A549 treated with CORT108297 at 1 μM for 4 hours (cell line): ENCODE results near the gene HS2ST1. TPM values are rescaled to one million over a fixed set of nuclear protein-coding genes. Genes with fewer than 3 reads are reported as not detected.

Experiments
- total RNA-seq: library from RNA; stranded (reverse); fragments of 200-300 nt; extraction: Qiagen RNA extraction; gene quantifications from 5 replicates; pipeline ENCODE4 v1.2.3, GENCODE V29; 2022

Gene HS2ST1
- 10.5 to 12.4 TPM (median 11.7 TPM) in 5 replicates for total RNA-seq

DNA sequence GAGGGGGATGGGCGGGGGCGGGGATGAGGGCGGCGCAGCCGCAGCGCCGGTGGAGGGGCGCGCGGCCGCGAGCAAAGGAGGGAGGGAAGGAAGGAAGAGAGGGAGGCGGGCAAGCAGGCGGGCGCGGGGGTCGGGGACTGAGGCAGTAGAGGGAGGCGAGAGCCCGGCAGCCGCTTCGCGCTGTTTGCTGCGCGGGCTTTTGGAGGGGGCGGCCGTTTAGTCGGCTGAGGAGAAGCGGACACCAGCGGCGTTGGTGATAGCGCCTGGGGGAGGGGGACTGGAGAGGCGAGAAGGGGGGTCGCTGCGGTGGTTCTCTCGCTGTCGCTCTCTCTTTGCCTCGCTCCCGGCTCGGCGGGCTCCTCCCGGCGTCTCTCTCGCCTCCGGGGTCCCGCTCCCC, at the start of gene HS2ST1:
TSS of gene HS2ST1 (plus strand) at position 35 of the 397 bp plus-strand sequence.

DNA sequence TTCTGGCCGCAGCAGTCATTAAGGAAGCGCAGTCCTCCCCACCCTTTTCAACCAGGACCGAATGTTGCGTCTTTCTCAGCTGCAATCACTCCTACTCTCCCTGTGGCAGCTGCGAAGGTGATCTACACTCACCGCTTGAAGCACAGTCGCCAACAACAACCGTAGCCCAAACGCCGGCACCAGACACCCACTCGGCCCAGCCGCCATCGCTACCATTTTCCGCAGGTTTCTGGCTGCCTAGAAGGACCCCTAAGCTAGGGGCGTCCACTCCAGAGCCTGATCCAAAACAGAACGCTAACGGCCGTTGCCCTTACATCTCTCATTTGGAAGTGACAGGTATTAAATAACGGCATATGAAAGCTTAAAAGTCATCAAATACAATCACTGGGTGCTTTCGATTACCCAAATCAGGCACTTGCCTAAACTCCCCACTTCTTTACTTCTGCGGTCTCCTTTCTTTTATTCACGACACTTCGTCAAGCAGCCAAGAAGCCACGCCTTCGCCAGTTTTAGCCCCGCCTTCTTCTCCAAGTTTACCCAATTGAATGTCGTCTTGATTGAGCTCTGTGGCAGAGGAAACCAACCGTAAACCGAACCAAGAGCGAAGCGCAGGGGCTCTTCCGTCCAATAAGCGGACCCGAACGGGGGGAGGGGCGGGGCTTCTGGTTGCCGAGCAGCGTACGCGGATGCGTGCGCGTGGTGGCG, 387 bp upstream of the HS2ST1 start, which contains the start of gene SELENOF:
TSS of gene SELENOF (minus strand) at position 231 of the 705 bp plus-strand sequence. CDS start at position 216, 15 bp downstream.

Other genes with a start within 250 kb of the HS2ST1 start
- gene SH3GLB1, start 210.1 kb upstream of the HS2ST1 start, total RNA-seq, result 32.9 to 38.0 TPM (median 35.6 TPM) in 5 replicates
- gene SELENOF, start 509 bp upstream of the HS2ST1 start, total RNA-seq, result 147 to 192 TPM (median 157 TPM) in 5 replicates